T follicular helper cell (primary cell): Measurements from ENCODE around the gene NT5C1A.

Experiments
- DNase-seq: peaks from one replicate; pipeline ENCODE4 v3.0.0-alpha.2; 2020; ENCODE audit warnings: low read depth
- total RNA-seq, 2 experiments: gene quantifications; one replicate each; lab custom pipeline; 2026; lab: John Stamatoyannopoulos, UW

NT5C1A gene
- total RNA-seq: 0 to 3.7 reads per million in 2 experiments

- no peak for DNase-seq
These were observed at the start of gene NT5C1A for GRCh38 chr1:39671793-39672550. TSS of gene NT5C1A (minus strand) at chr1:39672107. CDS start at chr1:39672038, 69 bp downstream.

- DNase-seq: no peak
These were observed 49.8 kb upstream of the NT5C1A start for GRCh38 chr1:39721664-39722063.

GRCh38 chr1:39720094-39720999, 48.4 kb upstream of the NT5C1A start:
- no peak for DNase-seq

- no peak for DNase-seq
These were observed 45.9 kb upstream of the NT5C1A start for GRCh38 chr1:39717809-39718208.

- DNase-seq: no peak
These were observed 41.6 kb upstream of the NT5C1A start for GRCh38 chr1:39713557-39713956.

GRCh38 chr1:39711966-39712340, 40.0 kb upstream of the NT5C1A start:
- DNase-seq: no peak

- DNase-seq: no peak
These were observed 39.4 kb upstream of the NT5C1A start for GRCh38 chr1:39711104-39711965.

- no peak for DNase-seq
These were observed 35.6 kb upstream of the NT5C1A start for GRCh38 chr1:39707506-39707905.

GRCh38 chr1:39704757-39705156, 32.9 kb upstream of the NT5C1A start:
- no peak for DNase-seq

GRCh38 chr1:39701049-39701439, 29.1 kb upstream of the NT5C1A start:
- DNase-seq: no peak

GRCh38 chr1:39700348-39700747, 28.4 kb upstream of the NT5C1A start:
- DNase-seq: no peak

- DNase-seq: no peak
These were observed 27.5 kb upstream of the NT5C1A start for GRCh38 chr1:39699419-39699818.

GRCh38 chr1:39698568-39698967, 26.7 kb upstream of the NT5C1A start:
- DNase-seq: no peak

- no peak for DNase-seq
These were observed 24.5 kb upstream of the NT5C1A start for GRCh38 chr1:39696448-39696847.

- no peak for DNase-seq
These were observed 23.1 kb upstream of the NT5C1A start for GRCh38 chr1:39695016-39695415.

- no peak for DNase-seq
These were observed 22.1 kb upstream of the NT5C1A start for GRCh38 chr1:39694026-39694425.

- DNase-seq: no peak
These were observed 20.5 kb upstream of the NT5C1A start for GRCh38 chr1:39692152-39693074.

GRCh38 chr1:39691383-39692151, 19.7 kb upstream of the NT5C1A start, which contains the start of gene HPCAL4:
TSS of gene HPCAL4 (minus strand) at chr1:39691433. CDS start at chr1:39684603, 6,830 bp downstream.
- peak; percentile 89 for DNase-seq

GRCh38 chr1:39690794-39691382, 19.0 kb upstream of the NT5C1A start:
- DNase-seq: no peak

- no peak for DNase-seq
These were observed 18.3 kb upstream of the NT5C1A start for GRCh38 chr1:39690225-39690624.
